HG02588 (cell line): ENCODE results near the gene NEK4.

Experiments used
- ATAC-seq: cut with Tn5 transposase; IDR thresholded peaks from one replicate; pipeline ENCODE4 v1.9.1; 2021; ENCODE audit warnings: mild to moderate bottlenecking, moderate library complexity; ENCODE audit not compliant: unreplicated experiment

Gene NEK4

DNA sequence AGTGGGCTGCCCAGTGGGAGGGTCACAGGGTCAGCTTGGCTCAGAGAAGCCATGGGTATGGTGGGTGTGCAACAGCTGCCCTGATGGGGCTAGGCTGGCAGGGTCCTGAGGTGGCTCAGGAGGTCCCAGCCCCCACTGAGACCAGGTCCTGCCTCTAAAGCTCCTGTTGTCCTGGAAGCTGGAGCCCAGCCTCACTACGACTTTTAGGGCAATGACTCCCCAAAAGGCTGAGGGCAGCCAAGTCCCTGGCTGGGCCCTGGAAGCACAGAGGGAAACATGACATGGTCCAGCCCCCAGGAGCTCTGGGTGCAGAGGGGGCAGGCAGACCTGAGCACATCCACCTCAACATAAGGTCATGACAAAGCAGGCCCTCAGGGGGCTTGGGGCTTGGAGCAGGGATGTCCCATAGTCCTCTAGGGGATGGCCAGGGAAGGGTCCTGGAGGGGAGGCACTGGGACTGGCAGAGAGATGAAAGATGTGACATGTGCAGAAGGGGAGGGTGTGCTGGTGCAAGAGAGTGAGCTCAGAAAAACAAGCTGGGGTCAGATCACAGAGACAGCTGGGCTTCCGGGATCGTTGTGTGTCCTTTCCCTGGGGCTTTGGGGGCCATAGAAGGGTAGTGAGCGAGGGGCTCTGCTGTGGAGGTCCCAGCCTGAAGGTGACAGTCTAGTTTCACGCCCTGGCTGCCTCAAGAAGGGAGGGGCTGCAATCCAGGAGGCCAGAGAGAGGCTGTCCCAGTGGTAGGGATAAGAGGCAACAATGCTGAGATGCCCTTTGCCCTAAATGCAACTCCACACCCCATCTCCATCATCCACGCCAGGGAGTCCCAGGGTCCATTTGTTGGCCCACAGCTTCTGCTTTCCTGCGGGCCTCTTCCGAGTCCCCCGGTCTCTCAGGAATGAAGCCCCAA lies 23.2 kb upstream of the NEK4 start:
- no peak for ATAC-seq

DNA sequence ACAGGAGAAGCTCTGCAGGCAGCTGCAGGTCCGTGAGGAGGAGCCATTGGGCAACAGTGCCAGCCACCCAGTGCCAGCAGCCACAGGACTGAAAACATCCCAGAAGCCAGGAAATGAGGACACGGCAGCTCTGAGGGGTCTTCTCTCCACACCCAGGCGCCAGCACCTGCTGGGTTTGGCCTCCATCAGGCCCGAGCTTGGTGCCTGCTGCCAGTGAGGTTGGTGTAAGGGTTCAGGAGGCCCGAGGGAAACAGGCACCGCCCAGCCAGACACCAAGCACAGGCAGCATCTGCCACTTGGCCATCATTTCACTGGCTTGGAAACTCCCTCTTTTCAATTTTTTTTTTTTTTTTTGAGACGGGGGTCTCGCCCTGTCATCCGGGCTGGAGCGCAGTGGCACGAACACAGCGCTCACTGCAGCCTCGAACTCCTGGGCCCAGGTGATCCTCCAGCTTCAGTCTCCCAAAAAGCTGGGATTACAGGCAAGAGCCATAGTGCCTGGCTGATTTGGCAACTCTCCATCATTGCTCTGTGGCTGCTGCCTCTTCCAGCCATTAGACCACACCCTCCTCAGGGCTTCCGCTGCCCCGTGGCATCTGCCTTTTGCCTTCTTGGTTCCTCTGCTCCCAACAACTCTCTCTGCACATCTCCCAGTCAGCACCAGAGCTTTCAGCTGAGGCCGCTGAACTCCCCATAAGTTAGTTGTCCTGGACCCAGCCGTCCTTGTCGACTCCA lies 22.4 kb upstream of the NEK4 start:
- no peak for ATAC-seq

DNA sequence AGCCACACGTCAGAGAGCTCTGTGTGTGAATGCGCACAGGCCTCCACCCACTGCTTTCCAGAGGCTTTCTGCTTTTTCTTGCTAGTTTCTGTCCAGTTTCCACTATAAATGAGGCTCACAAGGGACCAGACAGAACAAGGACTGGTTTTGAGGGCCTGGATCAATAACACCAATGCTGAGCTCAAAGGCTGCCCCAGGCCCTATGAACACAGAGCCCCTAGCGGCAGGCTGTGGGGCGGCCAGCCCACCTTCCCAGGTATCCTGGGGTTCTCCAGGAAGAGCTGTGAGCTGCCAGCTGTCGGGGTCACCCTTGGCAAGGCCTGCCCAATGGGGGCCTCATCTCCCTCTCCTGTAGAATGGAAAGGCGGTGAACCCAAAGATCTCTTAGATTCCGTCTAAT lies 21.7 kb upstream of the NEK4 start:
- no peak for ATAC-seq

DNA sequence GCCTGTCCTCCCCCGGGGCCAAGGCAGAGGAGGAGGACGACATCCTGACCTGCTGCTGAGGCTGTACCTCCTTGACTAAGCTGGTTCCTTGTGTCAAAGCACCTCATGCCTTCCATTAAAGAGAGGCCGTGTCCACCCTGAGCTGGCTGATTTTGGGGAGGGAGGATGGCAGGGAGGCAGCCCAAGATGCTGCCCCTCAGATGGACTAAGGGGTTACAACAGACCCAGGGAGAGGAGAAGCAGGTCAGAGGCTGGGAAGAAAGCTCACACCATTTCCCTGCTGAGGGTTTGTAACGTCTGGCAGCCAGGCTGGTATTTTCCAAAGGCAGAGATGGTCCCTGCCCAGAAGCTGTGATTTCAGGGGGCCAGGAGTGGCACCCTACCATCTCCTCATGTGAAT lies 21.2 kb upstream of the NEK4 start:
- no peak for ATAC-seq

DNA sequence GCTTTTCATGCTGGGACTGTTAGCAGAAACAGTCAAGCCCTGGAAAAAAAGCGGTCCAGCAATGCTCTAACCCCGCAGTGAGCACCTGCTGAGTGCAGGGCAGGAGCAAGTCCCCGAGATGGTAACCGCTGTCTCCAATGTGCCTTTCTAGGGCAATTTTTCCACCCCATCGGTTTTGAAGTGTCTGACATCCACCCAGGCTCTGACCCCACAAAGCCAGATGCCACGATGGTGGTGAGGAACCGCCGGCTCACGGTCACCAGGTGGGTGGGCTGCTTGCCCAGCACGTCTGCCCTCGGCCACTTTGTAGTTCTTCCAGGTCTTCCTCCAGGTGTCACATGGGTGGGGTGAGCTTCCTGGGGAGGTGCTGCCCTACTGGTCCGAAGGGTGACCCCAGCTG lies 20.6 kb upstream of the NEK4 start:
- no peak for ATAC-seq

DNA sequence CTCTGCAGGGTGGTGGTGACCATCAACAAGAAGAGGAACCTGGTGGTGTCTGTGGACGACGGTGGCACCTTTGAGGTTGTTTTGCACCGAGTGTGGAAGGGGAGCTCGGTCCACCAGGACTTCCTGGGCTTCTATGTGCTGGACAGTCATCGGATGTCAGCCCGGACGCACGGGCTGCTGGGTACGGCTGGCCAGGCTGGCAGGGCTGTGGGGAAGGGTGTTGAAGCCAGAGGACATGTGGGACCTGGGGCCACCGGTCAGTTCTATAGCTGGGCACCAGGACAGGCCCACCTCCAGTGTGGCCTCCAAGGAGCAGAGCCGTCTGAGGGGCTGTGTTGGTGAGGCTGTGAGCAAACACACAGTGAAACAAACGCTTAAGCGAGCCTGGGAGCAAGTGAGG lies 20.0 kb upstream of the NEK4 start:
- ATAC-seq, result no peak

DNA sequence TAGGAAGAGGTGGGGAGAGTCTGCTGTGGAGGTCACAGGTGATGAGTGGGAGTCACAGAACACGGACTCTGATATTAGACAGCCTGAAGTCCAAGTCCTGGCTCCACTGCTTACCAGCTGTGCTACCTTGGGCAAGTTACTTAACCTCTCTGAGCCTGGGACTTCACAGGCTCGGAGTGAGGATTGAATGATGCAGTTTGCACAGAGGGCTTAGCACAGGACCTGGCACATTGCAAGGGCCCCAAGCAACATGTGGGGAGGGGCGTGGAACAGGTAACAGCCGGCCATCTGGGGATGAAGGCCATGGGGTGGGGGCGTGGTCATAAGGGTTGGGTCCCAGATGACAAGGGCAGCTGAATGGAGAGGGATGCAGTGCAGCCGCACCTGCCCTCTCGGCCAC lies 19.6 kb upstream of the NEK4 start:
- ATAC-seq, result no peak

DNA sequence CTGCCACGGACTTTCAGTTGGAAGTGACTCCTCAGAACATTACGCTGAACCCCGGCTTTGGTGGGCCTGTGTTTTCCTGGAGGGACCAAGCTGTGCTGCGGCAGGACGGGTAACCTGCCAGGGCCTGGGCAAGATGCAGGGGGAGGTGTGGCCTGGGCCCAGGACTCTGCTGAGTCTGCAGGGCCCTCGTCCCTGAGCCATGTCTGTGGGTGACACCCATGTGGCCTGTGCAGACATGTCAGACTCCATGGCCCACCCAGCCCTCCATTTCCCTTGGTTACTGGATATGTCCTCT lies 19.0 kb upstream of the NEK4 start:
- ATAC-seq, result no peak

DNA sequence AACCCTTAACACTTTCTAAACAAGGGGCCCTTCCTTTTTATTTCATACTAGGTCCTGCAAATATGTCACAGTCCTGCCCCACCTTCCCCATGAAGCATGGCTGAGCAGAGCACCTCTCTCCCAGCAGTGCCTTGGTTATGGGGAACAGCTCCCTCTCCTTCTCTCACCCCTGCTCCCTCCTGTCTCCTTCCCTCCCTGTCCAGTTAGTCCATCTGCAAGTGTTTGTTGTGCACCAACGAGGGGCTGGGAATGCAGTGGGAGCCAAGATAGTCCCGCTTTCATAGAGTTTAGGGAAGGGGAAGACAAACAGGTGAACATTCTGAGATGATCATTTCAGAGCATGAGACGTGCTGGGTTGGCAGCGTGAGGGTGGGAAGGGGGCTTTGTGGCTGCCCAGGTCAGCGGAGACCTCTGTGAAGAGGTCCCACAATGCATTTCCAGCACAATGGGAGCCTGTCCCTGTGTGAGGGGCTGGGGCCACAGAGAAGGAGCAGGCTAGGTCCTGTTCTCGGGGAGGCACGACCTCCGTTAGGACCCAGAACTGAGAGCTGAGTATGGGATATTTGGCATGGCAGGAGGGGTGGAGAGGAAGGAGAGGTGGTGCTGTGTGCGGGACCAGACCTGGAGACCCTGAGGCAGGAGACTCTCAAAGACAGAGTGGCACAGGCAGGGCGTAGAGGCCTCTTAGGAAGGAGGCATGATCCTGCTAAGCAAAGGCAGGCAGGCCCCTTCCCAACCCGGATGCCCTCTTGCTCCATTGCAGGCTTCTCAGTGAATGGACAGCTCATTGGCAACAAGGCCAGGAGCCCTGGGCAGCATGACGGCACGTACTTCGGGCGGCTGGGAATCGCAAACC lies 18.4 kb upstream of the NEK4 start:
- ATAC-seq, result no peak

DNA sequence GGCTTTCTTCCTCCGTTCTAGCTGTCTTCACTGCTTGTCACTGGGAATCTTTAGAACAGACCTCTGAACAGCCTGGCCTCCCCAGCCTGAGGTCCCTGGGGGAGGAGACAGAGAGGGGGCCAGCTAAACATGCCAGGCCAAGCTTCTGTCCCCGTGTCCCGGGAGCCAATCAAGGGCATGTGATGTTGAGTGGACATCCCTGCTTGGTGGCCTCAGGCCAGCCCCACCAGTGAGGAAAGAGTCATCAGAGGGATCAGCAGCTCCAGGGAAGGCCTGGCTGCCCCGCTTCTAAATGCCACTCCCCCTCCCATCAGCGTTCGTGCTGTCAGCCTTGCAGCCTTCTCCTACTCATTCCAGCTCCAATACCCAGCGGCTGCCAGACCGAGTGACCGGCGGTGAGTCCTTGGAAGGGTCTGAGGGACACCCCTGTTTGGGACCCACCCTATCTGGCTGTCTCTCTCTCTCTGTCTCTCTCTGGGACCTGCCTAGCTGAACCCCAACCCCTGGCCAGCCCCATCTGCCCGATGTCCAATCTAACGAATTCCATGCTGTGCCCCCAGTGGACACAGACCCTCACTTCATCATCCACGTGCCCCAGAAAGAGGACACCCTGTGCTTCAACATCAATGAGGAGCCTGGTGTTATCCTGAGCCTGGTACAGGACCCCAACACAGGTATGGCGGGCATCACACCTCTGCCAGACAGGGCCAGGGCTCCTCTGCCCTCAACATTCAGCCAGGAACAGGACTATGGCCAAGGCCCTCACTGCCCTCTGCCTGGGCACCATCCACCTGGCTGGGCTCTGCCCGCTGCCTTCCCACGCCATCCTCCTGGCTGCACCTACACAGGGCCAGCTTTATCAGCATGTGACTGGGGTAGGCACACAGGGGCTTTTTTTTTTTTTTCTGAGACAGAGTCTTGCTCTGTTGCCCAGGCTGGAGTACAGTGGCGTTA lies 17.2 kb upstream of the NEK4 start:
- no peak for ATAC-seq

DNA sequence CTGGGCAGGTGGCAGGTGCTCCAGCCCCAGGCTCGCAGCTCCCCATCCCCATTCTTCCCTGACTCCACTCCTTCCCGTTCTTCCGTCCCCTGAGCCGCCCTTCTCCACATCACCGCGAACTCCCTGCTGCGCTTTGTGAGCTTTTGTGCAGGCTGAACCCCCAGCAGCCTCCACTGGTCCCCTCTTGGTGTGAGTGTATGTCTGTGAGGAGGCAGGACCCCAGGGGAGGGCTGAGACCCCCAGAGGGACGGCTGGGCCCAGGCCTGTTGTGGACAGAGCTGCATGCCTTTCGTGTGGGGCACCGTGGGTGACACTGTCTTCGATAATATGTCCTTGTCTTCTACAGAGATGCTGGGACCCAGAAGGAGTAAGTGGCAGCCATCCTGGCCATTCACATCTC lies 16.5 kb upstream of the NEK4 start:
- ATAC-seq, result no peak

DNA sequence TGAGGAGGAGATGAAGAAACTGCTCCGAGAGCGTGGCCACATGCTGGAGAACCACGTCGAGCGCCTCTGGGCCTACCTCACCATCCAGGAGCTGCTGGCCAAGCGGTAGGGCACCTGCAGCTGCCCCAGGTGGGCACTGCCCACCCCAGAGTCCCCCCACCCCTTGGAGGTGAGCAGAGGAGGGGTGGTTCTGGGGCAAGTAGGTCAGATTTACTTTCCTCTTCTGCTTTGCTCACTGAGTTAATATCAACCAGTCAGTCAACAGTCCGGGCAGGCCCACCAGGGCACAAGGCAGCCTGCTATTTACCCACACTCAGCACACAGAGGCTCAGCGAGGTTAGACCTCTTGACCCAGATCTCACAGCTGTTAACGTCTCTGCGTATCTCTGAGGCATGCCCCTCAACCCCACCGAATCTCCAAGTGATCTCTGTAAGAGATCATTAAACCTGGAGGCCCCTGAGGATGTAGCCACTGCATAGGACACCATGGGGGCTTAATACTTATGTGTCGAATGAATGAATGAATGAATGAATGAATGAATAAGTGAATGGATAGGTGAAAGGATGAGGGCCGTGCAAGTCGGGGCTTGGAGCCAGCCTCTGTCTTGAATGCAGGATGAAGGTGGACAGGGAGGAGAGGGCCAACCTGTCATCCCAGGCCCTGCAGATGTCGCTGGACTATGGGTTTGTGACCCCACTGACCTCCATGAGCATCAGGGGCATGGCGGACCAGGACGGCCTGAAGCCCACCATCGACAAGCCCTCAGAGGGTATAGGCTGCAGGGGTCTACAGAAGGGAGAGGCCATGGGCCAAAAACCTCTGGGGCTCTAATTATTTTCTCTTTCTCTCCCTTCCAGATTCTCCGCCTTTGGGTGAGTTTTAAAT lies 15.8 kb upstream of the NEK4 start:
- no peak for ATAC-seq

DNA sequence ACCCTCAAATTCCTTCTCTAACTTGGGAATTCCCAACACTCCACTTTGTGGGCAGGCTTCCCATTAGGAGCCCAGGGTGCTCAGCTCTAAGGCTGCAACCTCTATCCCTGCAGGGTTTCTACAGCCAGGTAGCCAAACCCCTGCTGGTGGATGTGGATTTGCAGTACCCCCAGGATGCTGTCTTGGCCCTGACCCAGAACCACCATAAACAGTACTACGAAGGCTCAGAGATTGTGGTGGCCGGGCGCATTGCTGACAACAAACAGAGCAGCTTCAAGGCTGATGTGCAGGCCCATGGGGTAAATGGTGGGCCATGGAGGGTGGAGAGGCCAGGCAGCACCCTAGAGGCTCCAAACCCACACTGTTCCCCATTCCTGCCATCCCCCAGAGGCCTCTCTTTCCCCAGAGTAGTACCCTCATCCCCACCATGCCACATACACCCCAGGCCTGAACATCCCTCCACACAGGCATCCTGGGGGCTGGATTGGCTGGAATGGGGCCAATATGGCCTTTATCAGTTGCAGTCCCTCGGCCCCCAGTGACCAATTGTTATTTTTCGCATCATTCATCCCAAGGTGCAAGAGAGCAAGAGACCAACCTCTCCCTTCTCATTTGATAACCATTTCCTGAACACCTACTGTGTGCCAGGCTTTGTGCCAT lies 14.3 kb upstream of the NEK4 start:
- no peak for ATAC-seq

DNA sequence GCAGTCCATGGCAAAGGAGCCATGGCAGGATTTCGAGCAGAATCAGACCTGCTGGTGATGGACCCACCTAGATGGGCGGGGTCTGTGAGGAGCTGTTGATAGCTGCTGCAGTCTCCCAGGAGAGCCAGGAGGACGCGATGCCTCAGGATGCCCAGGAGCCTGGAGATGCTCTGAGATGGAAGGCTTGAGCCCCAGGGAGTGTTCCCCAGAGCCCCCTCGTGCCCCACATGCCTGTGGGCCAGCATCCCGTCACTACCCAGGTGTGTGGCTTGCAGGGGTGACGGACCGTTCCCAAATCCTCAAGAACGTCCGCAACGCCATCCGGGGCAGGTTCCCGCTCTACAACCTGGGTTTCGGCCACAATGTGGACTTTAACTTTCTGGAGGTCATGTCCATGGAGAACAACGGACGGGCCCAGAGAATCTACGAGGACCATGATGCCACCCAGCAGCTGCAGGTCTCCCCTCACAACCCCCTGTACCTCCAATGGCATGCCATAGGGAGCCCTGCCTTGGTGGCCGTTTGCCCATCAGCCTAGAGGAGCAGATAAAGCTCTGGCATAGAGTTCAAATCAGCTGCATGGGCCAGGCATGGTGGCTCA lies 13.4 kb upstream of the NEK4 start:
- ATAC-seq, result no peak

DNA sequence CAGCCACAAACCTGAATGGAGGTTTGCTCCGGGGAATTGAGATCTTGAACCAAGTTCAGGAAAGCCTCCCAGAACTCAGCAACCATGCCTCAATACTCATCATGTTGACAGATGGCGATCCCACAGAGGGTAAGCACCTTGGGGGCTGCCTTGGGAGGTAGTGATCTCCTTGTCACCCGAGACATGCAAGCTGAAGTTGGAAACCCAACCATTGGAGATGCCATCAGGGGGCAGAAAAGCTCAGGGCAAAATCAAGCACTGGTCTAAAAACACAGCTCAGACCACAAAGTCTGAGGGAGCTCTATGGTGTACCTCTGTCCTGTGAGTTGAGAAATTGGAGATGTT lies 12.4 kb upstream of the NEK4 start:
- ATAC-seq, result no peak

DNA sequence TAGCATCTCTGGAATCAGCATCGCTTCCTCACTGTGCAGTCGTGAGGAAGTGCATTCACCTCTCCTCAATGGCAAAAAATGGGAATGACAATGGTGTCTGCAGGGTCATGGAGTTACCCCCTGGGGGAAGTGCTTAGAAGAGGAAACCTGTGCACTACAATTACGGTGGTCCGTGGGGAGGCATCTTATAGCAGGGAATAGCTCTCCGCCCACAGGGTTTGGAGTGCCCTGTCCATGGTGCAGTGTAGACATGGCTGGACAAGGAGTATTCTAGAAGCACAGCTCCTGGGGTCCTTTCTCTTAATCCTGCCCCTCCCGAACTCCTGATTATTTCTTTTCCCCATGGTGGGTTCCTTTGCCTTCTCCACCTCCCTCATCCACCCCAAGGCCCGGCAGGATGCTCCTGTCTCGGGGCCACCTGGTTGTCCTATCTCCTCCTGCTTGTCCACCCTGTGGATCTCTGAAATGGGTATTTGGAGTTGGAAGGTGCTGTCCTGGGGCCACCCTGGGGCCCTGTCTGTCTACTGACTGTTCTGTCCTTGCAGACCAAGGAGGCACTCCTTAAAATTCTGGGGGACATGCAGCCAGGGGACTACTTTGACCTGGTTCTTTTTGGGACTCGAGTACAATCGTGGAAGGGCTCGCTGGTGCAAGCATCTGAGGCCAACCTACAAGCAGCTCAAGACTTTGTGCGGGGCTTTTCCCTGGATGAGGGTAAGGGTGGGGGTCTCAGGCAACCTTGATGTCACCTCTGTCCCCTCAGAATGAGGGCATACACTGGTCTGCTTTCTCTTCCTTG lies 11.9 kb upstream of the NEK4 start:
- ATAC-seq, result no peak

DNA sequence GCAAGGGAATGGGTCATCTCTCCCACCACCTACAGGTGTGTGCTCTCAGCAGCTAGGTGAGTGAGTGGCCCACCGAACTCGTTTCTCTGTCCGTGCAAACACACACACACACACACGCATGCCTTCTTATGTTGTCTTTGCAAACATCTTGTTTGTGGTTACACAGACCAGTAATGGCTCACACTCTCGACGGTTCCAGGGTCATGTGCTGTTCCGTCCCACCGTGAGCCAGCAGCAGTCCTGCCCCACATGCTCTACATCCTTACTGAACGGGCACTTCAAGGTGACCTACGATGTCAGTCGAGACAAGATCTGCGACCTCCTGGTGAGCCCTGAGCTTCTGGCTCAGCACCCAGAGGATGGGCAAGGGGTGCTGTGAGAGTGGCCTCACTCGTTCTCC lies 11.0 kb upstream of the NEK4 start:
- no peak for ATAC-seq
